MCF 10A (cell line): ENCODE results near the gene DVL1. TPM values are rescaled to one million over a fixed set of nuclear protein-coding genes. Genes with fewer than 3 reads are reported as not detected.

Experiments used
- BruUV-seq: library from RNA; stranded (reverse); fragments of 400-500 nt; replicated peaks from 2 replicates; lab custom pipeline; 2021; lab: Mats Ljungman, UMichigan
- CTCF ChIA-PET: fragments of 300-600 bp; sonication (Branson Sonifier 250); formaldehyde crosslinking; extraction: SDS; loops from one replicate; lab custom pipeline; 2021; ENCODE audit warnings: antibody characterized with exemption, inconsistent platforms; lab: Yijun Ruan, JAX
- POLR2A ChIA-PET: fragments of 300-600, 350-650 bp; sonication (Branson Sonifier 250); formaldehyde crosslinking; extraction: SDS; loops from one replicate; lab custom pipeline; 2020; ENCODE audit warnings: antibody characterized with exemption, inconsistent platforms; lab: Yijun Ruan, JAX
- DNase-seq: peaks from one replicate; pipeline ENCODE4 v3.0.0-alpha.2; 2018; ENCODE audit not compliant: unreplicated experiment
- H3K27ac Mint-ChIP-seq: one replicate; pipeline ENCODE4 v1.8.0; 2022; ENCODE audit warnings: mild to moderate bottlenecking, low read depth, mixed read lengths; ENCODE audit not compliant: unreplicated experiment
- H3K27me3 Mint-ChIP-seq: one replicate; pipeline ENCODE4 v1.8.0; 2022; ENCODE audit warnings: mixed read lengths; ENCODE audit not compliant: insufficient read depth, unreplicated experiment
- H3K36me3 Mint-ChIP-seq: one replicate; pipeline ENCODE4 v1.8.0; 2022; ENCODE audit warnings: mild to moderate bottlenecking, moderate library complexity, mixed read lengths; ENCODE audit not compliant: insufficient read depth, unreplicated experiment
- H3K4me1 Mint-ChIP-seq: one replicate; pipeline ENCODE4 v1.8.0; 2022; ENCODE audit warnings: mixed read lengths; ENCODE audit not compliant: insufficient read depth, unreplicated experiment
- H3K4me3 Mint-ChIP-seq: one replicate; pipeline ENCODE4 v1.8.0; 2022; ENCODE audit warnings: mild to moderate bottlenecking, moderate library complexity, mixed read lengths; ENCODE audit not compliant: unreplicated experiment
- H3K9me3 Mint-ChIP-seq: one replicate; pipeline ENCODE4 v1.8.0; 2022; ENCODE audit warnings: mixed read lengths; ENCODE audit not compliant: unreplicated experiment
- CTCF ChIP-seq: fragments of 200-600 bp; IDR thresholded peaks from one replicate; pipeline ENCODE4 v1.8.0; 2022; ENCODE audit warnings: antibody characterized with exemption, mild to moderate bottlenecking; ENCODE audit not compliant: unreplicated experiment
- intact Hi-C: fragments of 100-400 bp; cut with micrococcal nuclease; formaldehyde crosslinking; loops from 2 replicates; pipeline ENCODE4 v1.14.1; 2022
- total RNA-seq: library from RNA; stranded (reverse); gene quantifications from 2 replicates; pipeline ENCODE4 v1.2.3, GENCODE V29; 2022

DVL1 gene
- total RNA-seq, 1 experiment from 2014 or later = 113 TPM

DNA sequence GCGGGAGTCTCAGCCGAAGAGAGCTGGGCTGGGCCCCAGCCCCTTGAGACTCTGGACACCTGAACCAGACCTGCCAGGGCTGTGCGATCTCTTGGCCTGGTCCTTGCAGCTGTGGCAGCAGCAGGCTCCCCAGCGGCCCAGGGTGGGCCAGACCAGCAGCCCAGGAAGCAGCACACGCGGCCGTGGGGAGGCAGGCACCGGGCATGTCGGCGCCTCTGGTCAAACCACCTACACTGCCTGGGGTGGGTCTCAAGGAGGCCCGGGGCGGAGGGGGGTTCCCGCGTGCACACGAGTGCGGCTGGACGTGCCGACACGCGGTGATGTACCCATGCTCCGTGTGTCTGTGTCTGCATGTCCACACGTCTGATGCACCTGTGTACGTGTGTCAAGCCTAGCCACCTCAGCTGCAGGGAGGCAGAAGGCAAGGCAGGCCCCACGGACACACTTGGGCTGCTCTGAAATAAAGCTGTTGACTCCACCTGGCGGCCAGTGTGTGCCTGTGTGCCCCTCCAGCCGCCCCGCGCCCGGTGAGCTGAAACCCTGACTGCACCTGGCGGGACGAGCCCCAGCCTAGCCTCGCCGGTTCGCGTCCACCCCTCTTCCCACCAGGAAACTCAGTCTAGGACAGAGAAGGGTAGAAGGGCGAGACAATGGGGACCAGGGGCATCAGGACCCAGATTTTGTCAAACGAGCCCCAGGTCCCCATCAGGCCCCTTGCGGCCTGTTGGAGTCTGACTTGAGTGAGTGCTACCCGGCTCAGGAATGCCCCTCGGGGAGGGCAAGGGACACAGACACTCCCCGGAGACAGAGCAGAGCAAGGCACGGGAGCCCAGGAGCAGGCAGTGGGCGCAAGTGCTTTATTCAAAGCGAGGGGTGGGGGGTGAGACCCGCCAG, 57.4 kb downstream of the DVL1 start:
- POLR2A ChIA-PET = interaction anchor here (0.7 to 2.3 kb wide), 9 partner anchors 8 to 171 kb away, joined by 3 to 13 read pairs (median 6); no protein-coding TSS in a partner anchor
- H3K27ac Mint-ChIP-seq = no peak overlapping the region
- H3K36me3 Mint-ChIP-seq = peaks cover 17% of the 10 kb centered on the region
- no peaks in the 10 kb centered on the region for H3K4me1 Mint-ChIP-seq
- intact Hi-C loops = loop anchor here (2.0 to 10.0 kb wide), 3 partner anchors 59 to 307 kb away; partner anchors contain the start of genes B3GALT6, PERM1 and SDF4
- DNase-seq = peak; percentile 86
- no peak overlapping the region for H3K4me3 Mint-ChIP-seq
- no peaks in the 10 kb centered on the region for H3K27me3 Mint-ChIP-seq
- CTCF ChIA-PET = interaction anchor here (0.6 to 3.2 kb wide), 15 partner anchors 8 to 307 kb away, joined by 3 to 77 read pairs (median 4); partner anchors contain the start of genes B3GALT6 and SCNN1D
- TF ChIP-seq CTCF = peak; percentile 77
- BruUV-seq = no TSS peak
- no peaks in the 10 kb centered on the region for H3K9me3 Mint-ChIP-seq

GRCh38 chr1:1291023-1291528, 58.1 kb downstream of the DVL1 start:
- no peaks in the 10 kb centered on the region for H3K4me1 Mint-ChIP-seq
- H3K36me3 Mint-ChIP-seq = peaks cover 17% of the 10 kb centered on the region
- DNase-seq = peak; percentile 34
- H3K4me3 Mint-ChIP-seq = no peak overlapping the region
- no TSS peak for BruUV-seq
- CTCF ChIA-PET = interaction anchor here (0.6 to 3.2 kb wide), 14 partner anchors 9 to 306 kb away, joined by 3 to 77 read pairs (median 4); partner anchors contain the start of gene SCNN1D
- no peak overlapping the region for H3K27ac Mint-ChIP-seq
- intact Hi-C loops = loop anchor here (2.0 to 10.0 kb wide), 3 partner anchors 59 to 306 kb away; partner anchors contain the start of genes B3GALT6, PERM1 and SDF4
- H3K9me3 Mint-ChIP-seq = no peaks in the 10 kb centered on the region
- POLR2A ChIA-PET = interaction anchor here (0.8 to 2.3 kb wide), 9 partner anchors 7 to 171 kb away, joined by 3 to 13 read pairs (median 6); partner anchors contain the start of gene UBE2J2
- no peaks in the 10 kb centered on the region for H3K27me3 Mint-ChIP-seq
- no peak for TF ChIP-seq CTCF

- Mint-ChIP-seq H3K9me3 (no peaks in the 10 kb centered on the region), H3K4me3 (no peak overlapping the region), H3K27me3 (no peaks in the 10 kb centered on the region), H3K27ac (no peak overlapping the region), H3K36me3 (peaks cover 17% of the 10 kb centered on the region), H3K4me1 (no peaks in the 10 kb centered on the region)
- no TSS peak for BruUV-seq
- intact Hi-C loops = loop anchor here (2.0 to 10.0 kb wide), 3 partner anchors 58 to 305 kb away; partner anchors contain the start of genes B3GALT6, PERM1 and SDF4
- TF ChIP-seq CTCF = peak; percentile 73
- peak; percentile 59 for DNase-seq
- ChIA-PET CTCF (interaction anchor here (0.6 to 3.2 kb wide), 9 partner anchors 9 to 288 kb away, joined by 3 to 77 read pairs (median 4); no protein-coding TSS in a partner anchor), POLR2A (interaction anchor here (1.0 to 2.3 kb wide), 4 partner anchors 9 to 170 kb away, joined by 3 to 13 read pairs (median 6); partner anchors contain the start of gene UBE2J2)
Measured at GRCh38 chr1:1290238-1290731, 58.9 kb downstream of the DVL1 start.
